Measurements from ENCODE around the gene GATA3. TPM values are rescaled to one million over a fixed set of nuclear protein-coding genes. Genes with fewer than 3 reads are reported as not detected.

GATA3 gene
- total and polyA plus RNA-seq, 9 of the 15 experiments (the other 6 are each of a cell fraction or from before 2014, with no cell fraction given) = 0.01 to 0.24 (median 0.09) TPM; not detected in 6

DNA sequence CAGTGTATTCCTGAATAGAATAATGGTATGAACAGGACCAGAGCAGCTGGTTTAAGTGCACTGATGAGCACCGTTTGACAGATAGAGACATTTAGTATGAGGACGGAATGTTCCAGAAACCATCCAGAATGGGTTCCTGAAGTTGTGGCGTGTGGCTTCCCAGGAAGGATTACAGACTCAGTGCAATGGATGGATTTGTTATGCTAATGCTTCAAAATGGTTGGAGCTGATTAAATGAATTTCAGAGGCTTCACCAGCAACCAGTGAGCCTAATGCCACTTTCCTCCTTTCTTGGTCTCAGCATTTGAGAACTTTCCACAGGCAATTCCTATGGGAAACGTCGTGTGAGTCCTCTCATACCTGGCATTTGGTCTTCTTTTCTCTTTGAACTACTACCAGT, 9.9 kb downstream of the GATA3 start:
- intact Hi-C loops (cut with micrococcal nuclease) (no loop called here), in situ Hi-C loops (cut with MboI) (no loop called here)
- CTCF ChIA-PET (ENCODE audit: low intra/inter-chr PET ratio) = no interaction called here
- no peaks in the 10 kb centered on the region for H4K20me1 ChIP-seq (replicated peaks; ENCODE audit: control insufficient read depth, insufficient read depth, low read length)
- H3K27me3 ChIP-seq (ENCODE audit: control insufficient read depth in 2 of 2, insufficient read depth in 2 of 2, low read length in 2 of 2) = peaks cover 34 to 62% of the 10 kb centered on the region in 2 experiments; a peak in 4 of 5 replicates
- peaks cover 0 to 4% of the 10 kb centered on the region in 2 experiments; a peak in 1 of 5 replicates for H3K4me1 ChIP-seq (replicated peaks in 1 of 2; ENCODE audit: control insufficient read depth in 2 of 2, insufficient read depth in 2 of 2, low read length in 2 of 2)
- TF ChIP-seq, protein P1, sequence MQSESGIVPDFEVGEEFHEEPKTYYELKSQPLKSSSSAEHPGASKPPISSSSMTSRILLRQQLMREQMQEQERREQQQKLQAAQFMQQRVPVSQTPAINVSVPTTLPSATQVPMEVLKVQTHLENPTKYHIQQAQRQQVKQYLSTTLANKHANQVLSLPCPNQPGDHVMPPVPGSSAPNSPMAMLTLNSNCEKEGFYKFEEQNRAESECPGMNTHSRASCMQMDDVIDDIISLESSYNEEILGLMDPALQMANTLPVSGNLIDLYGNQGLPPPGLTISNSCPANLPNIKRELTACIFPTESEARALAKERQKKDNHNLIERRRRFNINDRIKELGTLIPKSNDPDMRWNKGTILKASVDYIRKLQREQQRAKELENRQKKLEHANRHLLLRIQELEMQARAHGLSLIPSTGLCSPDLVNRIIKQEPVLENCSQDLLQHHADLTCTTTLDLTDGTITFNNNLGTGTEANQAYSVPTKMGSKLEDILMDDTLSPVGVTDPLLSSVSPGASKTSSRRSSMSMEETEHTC (IDR thresholded peaks at IDR 0.05) = no peak
- TF ChIP-seq, protein P2, sequence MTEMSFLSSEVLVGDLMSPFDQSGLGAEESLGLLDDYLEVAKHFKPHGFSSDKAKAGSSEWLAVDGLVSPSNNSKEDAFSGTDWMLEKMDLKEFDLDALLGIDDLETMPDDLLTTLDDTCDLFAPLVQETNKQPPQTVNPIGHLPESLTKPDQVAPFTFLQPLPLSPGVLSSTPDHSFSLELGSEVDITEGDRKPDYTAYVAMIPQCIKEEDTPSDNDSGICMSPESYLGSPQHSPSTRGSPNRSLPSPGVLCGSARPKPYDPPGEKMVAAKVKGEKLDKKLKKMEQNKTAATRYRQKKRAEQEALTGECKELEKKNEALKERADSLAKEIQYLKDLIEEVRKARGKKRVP (CRISPR knock-in tag; IDR thresholded peaks at IDR 0.05) = no peak
- TF ChIP-seq, protein P3, sequence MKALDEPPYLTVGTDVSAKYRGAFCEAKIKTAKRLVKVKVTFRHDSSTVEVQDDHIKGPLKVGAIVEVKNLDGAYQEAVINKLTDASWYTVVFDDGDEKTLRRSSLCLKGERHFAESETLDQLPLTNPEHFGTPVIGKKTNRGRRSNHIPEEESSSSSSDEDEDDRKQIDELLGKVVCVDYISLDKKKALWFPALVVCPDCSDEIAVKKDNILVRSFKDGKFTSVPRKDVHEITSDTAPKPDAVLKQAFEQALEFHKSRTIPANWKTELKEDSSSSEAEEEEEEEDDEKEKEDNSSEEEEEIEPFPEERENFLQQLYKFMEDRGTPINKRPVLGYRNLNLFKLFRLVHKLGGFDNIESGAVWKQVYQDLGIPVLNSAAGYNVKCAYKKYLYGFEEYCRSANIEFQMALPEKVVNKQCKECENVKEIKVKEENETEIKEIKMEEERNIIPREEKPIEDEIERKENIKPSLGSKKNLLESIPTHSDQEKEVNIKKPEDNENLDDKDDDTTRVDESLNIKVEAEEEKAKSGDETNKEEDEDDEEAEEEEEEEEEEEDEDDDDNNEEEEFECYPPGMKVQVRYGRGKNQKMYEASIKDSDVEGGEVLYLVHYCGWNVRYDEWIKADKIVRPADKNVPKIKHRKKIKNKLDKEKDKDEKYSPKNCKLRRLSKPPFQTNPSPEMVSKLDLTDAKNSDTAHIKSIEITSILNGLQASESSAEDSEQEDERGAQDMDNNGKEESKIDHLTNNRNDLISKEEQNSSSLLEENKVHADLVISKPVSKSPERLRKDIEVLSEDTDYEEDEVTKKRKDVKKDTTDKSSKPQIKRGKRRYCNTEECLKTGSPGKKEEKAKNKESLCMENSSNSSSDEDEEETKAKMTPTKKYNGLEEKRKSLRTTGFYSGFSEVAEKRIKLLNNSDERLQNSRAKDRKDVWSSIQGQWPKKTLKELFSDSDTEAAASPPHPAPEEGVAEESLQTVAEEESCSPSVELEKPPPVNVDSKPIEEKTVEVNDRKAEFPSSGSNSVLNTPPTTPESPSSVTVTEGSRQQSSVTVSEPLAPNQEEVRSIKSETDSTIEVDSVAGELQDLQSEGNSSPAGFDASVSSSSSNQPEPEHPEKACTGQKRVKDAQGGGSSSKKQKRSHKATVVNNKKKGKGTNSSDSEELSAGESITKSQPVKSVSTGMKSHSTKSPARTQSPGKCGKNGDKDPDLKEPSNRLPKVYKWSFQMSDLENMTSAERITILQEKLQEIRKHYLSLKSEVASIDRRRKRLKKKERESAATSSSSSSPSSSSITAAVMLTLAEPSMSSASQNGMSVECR (CRISPR knock-in tag; IDR thresholded peaks at IDR 0.05) = no peak
- no peak for TF ChIP-seq DACH1 (IDR thresholded peaks at IDR 0.05; ENCODE audit: partially characterized antibody)
- TF ChIP-seq, protein P4, sequence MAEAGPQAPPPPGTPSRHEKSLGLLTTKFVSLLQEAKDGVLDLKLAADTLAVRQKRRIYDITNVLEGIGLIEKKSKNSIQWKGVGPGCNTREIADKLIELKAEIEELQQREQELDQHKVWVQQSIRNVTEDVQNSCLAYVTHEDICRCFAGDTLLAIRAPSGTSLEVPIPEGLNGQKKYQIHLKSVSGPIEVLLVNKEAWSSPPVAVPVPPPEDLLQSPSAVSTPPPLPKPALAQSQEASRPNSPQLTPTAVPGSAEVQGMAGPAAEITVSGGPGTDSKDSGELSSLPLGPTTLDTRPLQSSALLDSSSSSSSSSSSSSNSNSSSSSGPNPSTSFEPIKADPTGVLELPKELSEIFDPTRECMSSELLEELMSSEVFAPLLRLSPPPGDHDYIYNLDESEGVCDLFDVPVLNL (CRISPR knock-in tag; IDR thresholded peaks at IDR 0.05; ENCODE audit: low read depth) = no peak
- TF ChIP-seq ETS2 (tag; IDR thresholded peaks at IDR 0.05; ENCODE audit: borderline replicate concordance, poor library complexity, severe bottlenecking) = no peak
- no peak for TF ChIP-seq BMI1 (IDR thresholded peaks at IDR 0.05; ENCODE audit: low read length)
- TF ChIP-seq KHSRP (IDR thresholded peaks at IDR 0.05) = no peak
- no peak for TF ChIP-seq ZNF23 (CRISPR knock-in tag; IDR thresholded peaks at IDR 0.05)
- TF ChIP-seq TEAD2 (tag; IDR thresholded peaks at IDR 0.05) = no peak
- H3K79me2 ChIP-seq (ENCODE audit: control insufficient read depth, insufficient read depth, low read length) = no peaks in the 10 kb centered on the region
- 1% methylated on average over 5 of the region's 5 CpGs for WGBS (ENCODE audit: insufficient coverage, low coverage, missing lambda C conversion rate)
- FAIRE-seq (no peak), ATAC-seq (no peak), DNase-seq (ENCODE audit: extremely low read depth in 1 of 4, low spot score in 3 of 4) (no peak)
- no peak overlapping the region for H3K27ac ChIP-seq (ENCODE audit: extremely low read depth, low read depth, low read length)
- no peak overlapping the region for H3K4me2 ChIP-seq (ENCODE audit: insufficient read depth, low read length)
- H3K4me3 ChIP-seq = no peak overlapping the region
- no peak overlapping the region for H2AFZ ChIP-seq (ENCODE audit: low read depth, low read length)
- H3K9ac ChIP-seq (ENCODE audit: insufficient read depth in 1 of 2, low read depth in 2 of 2, low read length in 2 of 2) = no peak overlapping the region
- POLR2A ChIA-PET = interaction anchor here (0.7 kb wide), 1 partner anchor 9 kb away, joined by 3 read pairs; no protein-coding TSS in a partner anchor
- BruUV-seq (replicated peaks) = no TSS peak
- no peaks in the 10 kb centered on the region for H3K36me3 ChIP-seq (ENCODE audit: control insufficient read depth, insufficient read depth, low read length)
- no peaks in the 10 kb centered on the region for H3K9me3 ChIP-seq (replicated peaks; ENCODE audit: control insufficient read depth, insufficient read depth, low read depth, low read length)
- H3K9me1 ChIP-seq (ENCODE audit: control insufficient read depth, insufficient read depth, low read length) = no peaks in the 10 kb centered on the region
